ENCODE results near the gene AARS1.

DNA sequence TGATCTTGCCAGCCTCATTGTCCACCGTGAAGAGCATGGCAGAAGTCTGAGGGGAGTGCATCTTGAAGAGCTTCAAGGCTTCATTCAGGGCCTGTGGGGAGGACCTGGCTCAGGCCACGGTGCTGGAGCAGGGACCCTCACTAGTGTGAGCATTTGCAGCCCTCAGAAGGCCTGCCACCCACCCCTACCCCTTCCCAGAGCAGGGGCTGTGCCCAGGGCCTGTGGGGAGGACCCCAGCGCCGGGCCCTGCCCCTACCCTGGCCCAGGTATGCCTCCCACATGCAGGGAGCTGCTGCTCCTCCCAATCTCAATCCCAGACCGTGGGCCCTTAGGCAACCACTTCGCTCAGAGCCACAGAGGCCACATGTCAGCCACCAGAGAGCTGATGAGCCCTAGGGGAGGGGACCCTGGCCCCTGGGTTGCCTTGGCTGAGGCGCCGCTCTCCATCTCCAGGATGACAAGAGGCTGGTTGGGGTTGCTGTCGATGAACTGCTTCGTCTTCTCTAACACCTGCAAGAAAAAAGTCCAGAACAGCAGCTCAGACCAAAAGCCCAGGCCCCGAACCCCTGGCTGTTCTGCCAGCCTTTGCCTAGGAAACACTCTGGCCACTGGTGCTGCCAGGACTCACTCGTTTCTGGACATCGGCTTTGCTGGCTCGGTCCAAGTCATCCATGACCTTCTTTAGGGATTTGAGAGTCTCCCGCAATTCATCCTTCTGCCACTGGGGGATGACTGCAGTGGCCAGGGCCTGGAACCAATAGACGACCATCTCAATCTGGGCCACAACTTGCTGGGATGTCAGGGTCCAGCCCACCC lies 35.8 kb downstream of the AARS1 start:
- TF ChIP-seq EZH2 (IDR thresholded peaks at IDR 0.05), result no peak
- TF ChIP-seq POLR2AphosphoS5 (IDR thresholded peaks at IDR 0.05; ENCODE audit: borderline replicate concordance, low read depth, low read length), result no peak
- TF ChIP-seq FOXP2 (optimal IDR thresholded peaks at IDR 0.05; ENCODE audit: control extremely low read depth, extremely low read length, insufficient read depth), result no peak
